IMR-90 (cell line): ENCODE results near the gene OR10H5. TPM values are rescaled to one million over a fixed set of nuclear protein-coding genes. Genes with fewer than 3 reads are reported as not detected.
"Not testable (repeated sequence)": the region's sequence is repeated elsewhere in the genome, so short reads cannot be mapped to it uniquely, and the experiment has no call there.

Experiments
- ATAC-seq: fragments of 200-7000 bp; cut with Tn5 transposase; 2 replicates; pipeline ENCODE4 v1.9.1; 2020; ENCODE audit warnings: low read depth, mild to moderate bottlenecking, moderate library complexity
- BruUV-seq: library from RNA; stranded (reverse); fragments of 400-500 nt; replicated peaks from 2 replicates; lab custom pipeline; 2021; lab: Mats Ljungman, UMichigan
- CTCF ChIA-PET: fragments of 300-600 bp; formaldehyde crosslinking; extraction: SDS; loops from one replicate; lab custom pipeline; 2021; ENCODE audit warnings: antibody characterized with exemption; lab: Yijun Ruan, JAX
- POLR2A ChIA-PET: fragments of 300-600 bp; sonication (Branson Sonifier 250); formaldehyde crosslinking; loops from one replicate; lab custom pipeline; 2022; ENCODE audit warnings: antibody characterized with exemption; ENCODE audit not compliant: unreplicated experiment; lab: Charles Lee
- DNase-seq: peaks from one replicate; pipeline ENCODE4 v3.0.0; 2013
- H2AFZ ChIP-seq: replicated peaks from 2 replicates; pipeline ENCODE3; 2013; ENCODE audit warnings: low read length, mild to moderate bottlenecking; ENCODE audit not compliant: poor library complexity
- H2AK5ac ChIP-seq: 2 replicates; pipeline ENCODE4 v1.6.1; 2013; ENCODE audit warnings: low read depth, low read length, inconsistent platforms
- H2AK9ac ChIP-seq: replicated peaks from 2 replicates; pipeline ENCODE3; 2013; ENCODE audit warnings: mild to moderate bottlenecking, low read depth, low read length, moderate library complexity; ENCODE audit not compliant: poor library complexity
- H2BK120ac ChIP-seq: 2 replicates; pipeline ENCODE4 v1.6.1; 2013; ENCODE audit warnings: low read depth, low read length, inconsistent platforms
- H2BK15ac ChIP-seq: 3 replicates; pipeline ENCODE4 v1.6.1; 2013; ENCODE audit warnings: low read depth, low read length, inconsistent platforms
- H2BK20ac ChIP-seq: 2 replicates; pipeline ENCODE4 v1.6.1; 2013; ENCODE audit warnings: low read depth, mild to moderate bottlenecking, inconsistent platforms, low read length, moderate library complexity
- H2BK5ac ChIP-seq: 2 replicates; pipeline ENCODE4 v1.6.1; 2013; ENCODE audit warnings: mild to moderate bottlenecking, low read depth, low read length, inconsistent platforms; ENCODE audit not compliant: poor library complexity, severe bottlenecking
- H3K14ac ChIP-seq: replicated peaks from 2 replicates; pipeline ENCODE4 v1.6.1; 2013; ENCODE audit warnings: low read depth, low read length, inconsistent platforms
- H3K18ac ChIP-seq: 2 replicates; pipeline ENCODE4 v1.6.1; 2013; ENCODE audit warnings: low read depth, low read length, control low read depth
- H3K23ac ChIP-seq: 2 replicates; pipeline ENCODE4 v1.6.1; 2013; ENCODE audit warnings: low read depth, low read length, inconsistent platforms
- H3K27ac ChIP-seq: 2 replicates; pipeline ENCODE4 v1.5.1; 2013; ENCODE audit warnings: mild to moderate bottlenecking, control low read depth, low read length; ENCODE audit not compliant: insufficient read depth
- H3K27me3 ChIP-seq: 2 replicates; pipeline ENCODE4 v1.6.1; 2013; ENCODE audit warnings: low read length; ENCODE audit not compliant: control insufficient read depth, insufficient read depth
- H3K36me3 ChIP-seq: 2 replicates; pipeline ENCODE4 v1.6.1; 2013; ENCODE audit warnings: low read length, mixed read lengths; ENCODE audit not compliant: control insufficient read depth, insufficient read depth
- H3K4ac ChIP-seq: 2 replicates; pipeline ENCODE4 v1.6.1; 2013; ENCODE audit warnings: low read depth, low read length, inconsistent platforms
- H3K4me1 ChIP-seq: 2 replicates; pipeline ENCODE4 v1.6.1; 2013; ENCODE audit warnings: low read length, mixed read lengths; ENCODE audit not compliant: control insufficient read depth, insufficient read depth
- H3K4me2 ChIP-seq: 2 replicates; pipeline ENCODE4 v1.6.1; 2013; ENCODE audit warnings: low read depth, mild to moderate bottlenecking, control low read depth, low read length, moderate library complexity
- H3K4me3 ChIP-seq: 2 replicates; pipeline ENCODE4 v1.5.1; 2013; ENCODE audit warnings: low read depth, mild to moderate bottlenecking, control low read depth, low read length, moderate library complexity; ENCODE audit not compliant: insufficient read depth
- H3K56ac ChIP-seq: 2 replicates; pipeline ENCODE4 v1.6.1; 2013; ENCODE audit warnings: low read length, inconsistent platforms; ENCODE audit not compliant: insufficient read depth; ENCODE audit errors: extremely low read depth
- H3K79me1 ChIP-seq, 2 experiments: 2 replicates each; pipeline ENCODE4 v1.6.1; 2013; ENCODE audit warnings: low read length in 2 of 2, inconsistent platforms in 1 of 2, low read depth in 1 of 2
- H3K9ac ChIP-seq: 2 replicates; pipeline ENCODE4 v1.6.1; 2013; ENCODE audit warnings: low read depth, low read length, control low read depth
- H3K9me1 ChIP-seq: 2 replicates; pipeline ENCODE4 v1.6.1; 2013; ENCODE audit warnings: low read length, inconsistent platforms; ENCODE audit not compliant: insufficient read depth
- H3K9me3 ChIP-seq: 2 replicates; pipeline ENCODE4 v1.6.1; 2013; ENCODE audit warnings: low read length; ENCODE audit not compliant: control insufficient read depth, insufficient read depth
- H4K20me1 ChIP-seq: 2 replicates; pipeline ENCODE4 v1.6.1; 2013; ENCODE audit warnings: low read length, inconsistent platforms; ENCODE audit not compliant: insufficient read depth
- H4K5ac ChIP-seq: 2 replicates; pipeline ENCODE4 v1.6.1; 2013; ENCODE audit warnings: mild to moderate bottlenecking, low read depth, low read length, control low read depth
- H4K8ac ChIP-seq, 2 experiments: 2 replicates each; pipeline ENCODE4 v1.6.1; 2013; ENCODE audit warnings: low read depth in 2 of 2, low read length in 2 of 2, control low read depth in 1 of 2, inconsistent platforms in 1 of 2
- H4K91ac ChIP-seq: 2 replicates; pipeline ENCODE4 v1.6.1; 2013; ENCODE audit warnings: low read depth, low read length, inconsistent platforms; ENCODE audit not compliant: insufficient read depth
- WGBS, 2 experiments: methylation state at CpG; one replicate each; pipeline versions ENCODE4 v1.1.5 to v1.1.7; 2013; ENCODE audit warnings: missing lambda C conversion rate in 2 of 2; ENCODE audit not compliant: insufficient read length in 1 of 2; ENCODE audit errors: extremely low coverage in 2 of 2; 5-methylcytosine and 5-hydroxymethylcytosine counted together
- dilution Hi-C: fragments of 300-500 bp; cut with HindIII; formaldehyde crosslinking; loops from one replicate; pipeline ENCODE4 v1.14.3; 2018; ENCODE audit warnings: low sequenced_read_pairs; ENCODE audit not compliant: unreplicated experiment
- in situ Hi-C: fragments of 300-500 bp; cut with MboI; formaldehyde crosslinking; loops from 3 replicates; pipeline ENCODE4 v1.14.3; 2019; ENCODE audit warnings: low sequenced_read_pairs, inconsistent platforms, mixed read lengths
- intact Hi-C: fragments of 100-400 bp; cut with micrococcal nuclease; formaldehyde crosslinking; loops from 2 replicates; pipeline ENCODE4 v1.10.0; 2022
- polyA plus RNA-seq, 3 experiments: library from polyadenylated mRNA; depleted of rRNA; stranded (reverse); fragments of >200 nt; gene quantifications; 2 replicates each; pipeline ENCODE4 v1.2.3, GENCODE V29; 2012; ENCODE audit warnings: low replicate concordance in 1 of 3
- total RNA-seq: library from RNA; depleted of rRNA; stranded (reverse); fragments of >200 nt; gene quantifications from 2 replicates; pipeline ENCODE4 v1.2.3, GENCODE V29; 2012

The OR10H5 gene
- total and polyA plus RNA-seq, 2 of the 4 experiments (the other 2 are of a cell fraction), result not detected

- H4K8ac ChIP-seq, H2BK120ac ChIP-seq, H3K14ac ChIP-seq, H2AK5ac ChIP-seq, H2AFZ ChIP-seq, ATAC-seq, H3K4ac ChIP-seq, H3K18ac ChIP-seq, H3K9me1 ChIP-seq, H2BK15ac ChIP-seq, H3K56ac ChIP-seq, H3K4me2 ChIP-seq, CTCF ChIA-PET, H3K9me3 ChIP-seq, H3K23ac ChIP-seq, intact Hi-C loops, H3K9ac ChIP-seq, H3K79me1 ChIP-seq, H3K4me1 ChIP-seq, dilution Hi-C loops, H3K4me3 ChIP-seq, H2BK20ac ChIP-seq, H2BK5ac ChIP-seq, DNase-seq, H2AK9ac ChIP-seq, H3K27me3 ChIP-seq, H3K36me3 ChIP-seq, H4K91ac ChIP-seq, H3K27ac ChIP-seq, H4K20me1 ChIP-seq, POLR2A ChIA-PET, H4K5ac ChIP-seq, BruUV-seq: not testable (repeated sequence)
- in situ Hi-C loops, result loop anchor here (25.0 kb wide), 1 partner anchor 359 kb away; the partner anchor contains the start of genes AP1M1 and FAM32A
- 6% methylated on average over 7 of the region's 13 CpGs; no CpG with 5 or more reads in 1 of the 2 experiments for WGBS, 2 experiments
Observed at GRCh38 chr19:15828611-15829305, 41.3 kb downstream of the OR10H5 start.
